Gastrocnemius medialis (tissue), 4 donors: ENCODE data around the gene GALNTL6. TPM values are rescaled to one million over a fixed set of nuclear protein-coding genes. Genes with fewer than 3 reads are reported as not detected.

Experiments
- ATAC-seq, 2 donors: fragments of 150-250 bp; one replicate each; pipeline ENCODE4 v1.9.1; 2016
- DNase-seq, 2 donors: peaks; one replicate each; pipeline ENCODE4 v3.0.0-alpha.2; 2019
- H3K27ac ChIP-seq, 4 donors: fragments of 200-600 bp; sonication (generic); 1 replicate in 1 of 4; 2 replicates in 3 of 4; pipeline ENCODE4 v1.5.1; 2016 to 2018; ENCODE audit warnings: mild to moderate bottlenecking in 2 of 4, moderate library complexity in 1 of 4
- H3K27me3 ChIP-seq, 3 donors: fragments of 200-600 bp; sonication (generic) in 2 of 3; 1 replicate in 1 of 3; 2 replicates in 2 of 3; pipeline versions ENCODE4 v1.5.1 to v1.6.0; 2016 to 2019; ENCODE audit warnings: mild to moderate bottlenecking in 1 of 3, moderate library complexity in 1 of 3
- H3K36me3 ChIP-seq, 2 donors: fragments of 200-600 bp; sonication (generic) in 1 of 2; one replicate each; pipeline ENCODE4 v1.5.1; 2017 to 2018
- H3K4me1 ChIP-seq, 2 donors: fragments of 200-600 bp; sonication (generic) in 1 of 2; one replicate each; pipeline ENCODE4 v1.5.1; 2016 to 2017; ENCODE audit warnings: mild to moderate bottlenecking in 2 of 2
- H3K4me3 ChIP-seq, 4 donors: fragments of 200-600 bp; sonication (generic) in 3 of 4; 1 replicate in 1 of 4; 2 replicates in 3 of 4; pipeline ENCODE4 v1.5.1; 2016 to 2019; ENCODE audit warnings: mild to moderate bottlenecking in 2 of 4
- H3K9me3 ChIP-seq, 3 donors: fragments of 200-600 bp; sonication (generic) in 2 of 3; 1 replicate in 1 of 3; 2 replicates in 2 of 3; pipeline ENCODE4 v1.5.1; 2016 to 2019
- POLR2A ChIP-seq, 2 donors: fragments of 450-650 bp; IDR thresholded peaks; one replicate each; pipeline ENCODE4 v1.6.1; 2017; ENCODE audit warnings: antibody characterized with exemption in 2 of 2, mild to moderate bottlenecking in 2 of 2, moderate library complexity in 2 of 2
- in situ Hi-C, 4 donors: fragments of 200-750 bp; cut with MboI; loops; one replicate each; pipeline versions ENCODE4 v1.15.0 to v1.8.0; 2017; ENCODE audit warnings: low sequenced_read_pairs in 4 of 4
- intact Hi-C: fragments of 100-400 bp; cut with DNase I; formaldehyde crosslinking; loops from one replicate; pipeline ENCODE4 v1.15.1; 2023; ENCODE audit warnings: low total_unique reads
- total RNA-seq, 4 donors: library from RNA; depleted of rRNA; stranded (reverse); fragments of >200 nt; gene quantifications; one replicate each; pipeline versions ENCODE4 v1.1.0 to v1.2.3, GENCODE V29; 2016
- TF ChIP-seq, protein P1 (sequence below), 5 experiments: fragments of 450-650 bp in 3 of 5; fragments of 200-600 bp in 2 of 5; sonication (generic) in 2 of 5; IDR thresholded peaks in 4 of 5; conservative IDR thresholded peaks in 1 of 5; 1 replicate in 4 of 5; 2 replicates in 1 of 5; pipeline ENCODE4 v1.5.1; 2016 to 2019; ENCODE audit warnings: antibody characterized with exemption in 5 of 5, mild to moderate bottlenecking in 3 of 5, moderate library complexity in 3 of 5

GALNTL6 gene
- total RNA-seq, 4 donors from 2014 or later, result not detected

DNA sequence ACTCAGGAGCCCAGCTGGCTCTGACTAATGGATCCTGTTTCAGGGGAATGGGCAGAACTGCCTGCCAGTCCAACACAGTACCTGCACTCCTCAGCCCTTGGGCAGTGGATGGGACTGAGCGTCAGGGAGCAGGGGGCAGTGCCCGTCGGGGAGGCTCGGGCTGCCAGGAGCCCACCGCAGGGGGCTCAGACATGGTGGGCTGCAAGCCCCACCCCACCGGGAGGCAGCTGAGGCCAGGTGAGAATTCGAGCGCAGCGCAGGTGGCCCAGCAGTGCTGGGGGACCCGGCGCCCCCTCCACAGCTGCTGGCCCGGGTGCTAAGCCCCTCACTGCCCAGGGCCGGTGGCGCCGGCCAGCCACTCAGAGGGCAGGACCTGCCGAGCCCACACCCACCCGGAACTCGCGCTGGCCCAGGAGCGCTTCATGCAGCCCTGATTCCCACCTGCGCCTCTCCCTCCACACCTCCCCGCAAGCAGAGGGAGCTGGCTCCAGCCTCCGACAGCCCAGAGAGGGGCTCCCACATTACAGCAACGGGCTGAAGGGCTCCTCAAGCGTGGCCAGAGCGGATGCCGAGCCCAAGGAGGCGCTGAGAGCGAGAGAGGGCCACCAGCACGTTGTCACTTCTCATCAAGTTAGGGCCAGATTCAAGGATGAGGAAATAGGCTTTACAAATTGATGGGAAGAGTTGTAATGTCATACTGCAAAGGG, 668.8 kb downstream of the GALNTL6 start:
- DNase-seq, result no peak
- H3K36me3 ChIP-seq, result no peaks in the 10 kb centered on the region
- intact Hi-C loops, result no loop called here
- no peaks in the 10 kb centered on the region for H3K4me1 ChIP-seq
- in situ Hi-C loops, result no loop called here
- H3K9me3 ChIP-seq, result no peaks in the 10 kb centered on the region
- H3K27me3 ChIP-seq, result no peaks in the 10 kb centered on the region
- no peak overlapping the region for H3K4me3 ChIP-seq
- TF ChIP-seq, protein P1, sequence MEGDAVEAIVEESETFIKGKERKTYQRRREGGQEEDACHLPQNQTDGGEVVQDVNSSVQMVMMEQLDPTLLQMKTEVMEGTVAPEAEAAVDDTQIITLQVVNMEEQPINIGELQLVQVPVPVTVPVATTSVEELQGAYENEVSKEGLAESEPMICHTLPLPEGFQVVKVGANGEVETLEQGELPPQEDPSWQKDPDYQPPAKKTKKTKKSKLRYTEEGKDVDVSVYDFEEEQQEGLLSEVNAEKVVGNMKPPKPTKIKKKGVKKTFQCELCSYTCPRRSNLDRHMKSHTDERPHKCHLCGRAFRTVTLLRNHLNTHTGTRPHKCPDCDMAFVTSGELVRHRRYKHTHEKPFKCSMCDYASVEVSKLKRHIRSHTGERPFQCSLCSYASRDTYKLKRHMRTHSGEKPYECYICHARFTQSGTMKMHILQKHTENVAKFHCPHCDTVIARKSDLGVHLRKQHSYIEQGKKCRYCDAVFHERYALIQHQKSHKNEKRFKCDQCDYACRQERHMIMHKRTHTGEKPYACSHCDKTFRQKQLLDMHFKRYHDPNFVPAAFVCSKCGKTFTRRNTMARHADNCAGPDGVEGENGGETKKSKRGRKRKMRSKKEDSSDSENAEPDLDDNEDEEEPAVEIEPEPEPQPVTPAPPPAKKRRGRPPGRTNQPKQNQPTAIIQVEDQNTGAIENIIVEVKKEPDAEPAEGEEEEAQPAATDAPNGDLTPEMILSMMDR (IDR thresholded peaks at IDR 0.05 in 4 of 5, conservative IDR thresholded peaks at IDR 0.05 in 1 of 5), result no peak
- no peak for TF ChIP-seq POLR2A (IDR thresholded peaks at IDR 0.05)
- no peak for ATAC-seq
- no peak overlapping the region for H3K27ac ChIP-seq

DNA sequence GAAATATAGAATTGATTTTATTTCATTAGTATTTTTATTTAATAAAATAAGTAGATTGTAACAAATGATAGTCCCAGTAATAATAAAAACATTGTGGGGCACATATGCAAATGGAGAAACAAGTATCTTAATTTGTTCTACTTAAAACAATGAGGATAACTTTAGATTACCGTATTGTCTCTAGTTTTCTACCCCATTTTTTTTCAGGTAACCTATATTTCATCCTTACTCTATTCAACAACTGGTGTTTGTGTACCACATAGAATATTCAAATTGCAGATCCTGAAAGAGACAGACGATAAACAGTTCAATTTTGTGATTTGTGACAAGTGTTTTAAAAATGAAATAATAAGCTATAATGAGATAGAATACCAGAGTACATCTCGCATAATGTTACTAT, 671.8 kb downstream of the GALNTL6 start:
- no peak overlapping the region for H3K4me3 ChIP-seq

GRCh38 chr4:172486531-172486930, 673.3 kb downstream of the GALNTL6 start:
- no peak for TF ChIP-seq POLR2A (IDR thresholded peaks at IDR 0.05)
- TF ChIP-seq, protein P1 (IDR thresholded peaks at IDR 0.05 in 4 of 5, conservative IDR thresholded peaks at IDR 0.05 in 1 of 5), result no peak
- in situ Hi-C loops (no loop called here), intact Hi-C loops (no loop called here)

More for the DNA sequence above, 671.8 kb downstream of the GALNTL6 start:
- no peak for TF ChIP-seq POLR2A (IDR thresholded peaks at IDR 0.05)
- TF ChIP-seq, protein P1 (IDR thresholded peaks at IDR 0.05 in 4 of 5, conservative IDR thresholded peaks at IDR 0.05 in 1 of 5), result no peak
- no peak for DNase-seq
- H3K27ac ChIP-seq, result no peak overlapping the region
- H3K27me3 ChIP-seq, result no peaks in the 10 kb centered on the region
- intact Hi-C loops (no loop called here), in situ Hi-C loops (no loop called here)
- no peaks in the 10 kb centered on the region for H3K9me3 ChIP-seq
- no peaks in the 10 kb centered on the region for H3K4me1 ChIP-seq
- ATAC-seq, result no peak
- no peaks in the 10 kb centered on the region for H3K36me3 ChIP-seq

DNA sequence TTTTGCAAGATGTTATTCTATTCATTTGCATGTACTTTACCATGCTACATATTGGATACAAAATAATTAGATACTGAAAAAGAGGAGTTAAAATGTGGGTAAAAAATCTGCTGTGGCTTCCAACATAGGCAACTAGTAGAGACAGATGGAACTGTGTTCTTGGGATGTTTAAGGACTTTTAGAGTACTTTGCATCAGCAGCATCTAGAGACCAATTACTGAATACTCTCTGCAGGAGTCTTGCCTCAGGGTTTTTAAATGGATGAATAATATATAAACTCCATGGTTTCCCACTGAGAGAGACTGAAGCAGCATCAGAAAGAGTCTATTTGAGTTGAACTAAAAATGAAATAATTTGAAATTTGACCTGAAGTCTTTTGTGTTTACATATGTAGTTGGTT, 676.7 kb downstream of the GALNTL6 start:
- no peak for DNase-seq
- no peaks in the 10 kb centered on the region for H3K27me3 ChIP-seq
- TF ChIP-seq POLR2A (IDR thresholded peaks at IDR 0.05), result no peak
- TF ChIP-seq, protein P1 (IDR thresholded peaks at IDR 0.05 in 4 of 5, conservative IDR thresholded peaks at IDR 0.05 in 1 of 5), result no peak
- H3K4me3 ChIP-seq, result no peak overlapping the region
- ATAC-seq, result no peak
- no peaks in the 10 kb centered on the region for H3K36me3 ChIP-seq
- in situ Hi-C loops (no loop called here), intact Hi-C loops (no loop called here)
- no peak overlapping the region for H3K27ac ChIP-seq
- no peaks in the 10 kb centered on the region for H3K9me3 ChIP-seq
- H3K4me1 ChIP-seq, result no peaks in the 10 kb centered on the region

More at GRCh38 chr4:172486531-172486930, 673.3 kb downstream of the GALNTL6 start:
- no peaks in the 10 kb centered on the region for H3K36me3 ChIP-seq
- no peak overlapping the region for H3K4me3 ChIP-seq
- no peak for ATAC-seq
- H3K27ac ChIP-seq, result no peak overlapping the region
- H3K9me3 ChIP-seq, result no peaks in the 10 kb centered on the region
- DNase-seq, result no peak
- H3K4me1 ChIP-seq, result no peaks in the 10 kb centered on the region
- no peaks in the 10 kb centered on the region for H3K27me3 ChIP-seq

- H3K36me3 ChIP-seq, result no peaks in the 10 kb centered on the region
- H3K4me3 ChIP-seq, result no peak overlapping the region
- H3K4me1 ChIP-seq, result no peaks in the 10 kb centered on the region
- TF ChIP-seq, protein P1 (IDR thresholded peaks at IDR 0.05 in 4 of 5, conservative IDR thresholded peaks at IDR 0.05 in 1 of 5), result no peak
- no peak for TF ChIP-seq POLR2A (IDR thresholded peaks at IDR 0.05)
- no peaks in the 10 kb centered on the region for H3K9me3 ChIP-seq
- no peak for ATAC-seq
- intact Hi-C loops, result no loop called here
- in situ Hi-C loops, result no loop called here
- H3K27ac ChIP-seq, result no peak overlapping the region
- no peak for DNase-seq
- H3K27me3 ChIP-seq, result no peaks in the 10 kb centered on the region
Observed at GRCh38 chr4:172495769-172496168, 682.6 kb downstream of the GALNTL6 start.
